ENCODE measurements around the gene IL1A.

IL1A gene

DNA sequence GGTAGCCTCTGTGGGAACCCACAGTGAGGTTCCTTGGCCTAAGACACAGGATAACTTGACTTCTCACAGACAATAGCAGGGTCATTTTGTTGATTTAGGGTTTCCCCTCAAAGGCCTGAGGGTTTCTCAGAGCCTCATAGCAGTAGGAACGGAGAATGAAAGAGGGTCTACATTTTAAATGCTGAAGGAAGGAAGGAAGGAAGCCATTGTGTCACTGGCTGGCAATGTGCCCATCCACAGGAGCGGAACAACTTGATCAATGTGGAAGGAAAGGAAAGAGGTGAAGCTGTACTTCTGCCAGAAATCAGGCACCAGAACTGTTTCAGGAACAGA is 47.2 kb upstream of the IL1A start:
- TF ChIP-seq, protein P1, sequence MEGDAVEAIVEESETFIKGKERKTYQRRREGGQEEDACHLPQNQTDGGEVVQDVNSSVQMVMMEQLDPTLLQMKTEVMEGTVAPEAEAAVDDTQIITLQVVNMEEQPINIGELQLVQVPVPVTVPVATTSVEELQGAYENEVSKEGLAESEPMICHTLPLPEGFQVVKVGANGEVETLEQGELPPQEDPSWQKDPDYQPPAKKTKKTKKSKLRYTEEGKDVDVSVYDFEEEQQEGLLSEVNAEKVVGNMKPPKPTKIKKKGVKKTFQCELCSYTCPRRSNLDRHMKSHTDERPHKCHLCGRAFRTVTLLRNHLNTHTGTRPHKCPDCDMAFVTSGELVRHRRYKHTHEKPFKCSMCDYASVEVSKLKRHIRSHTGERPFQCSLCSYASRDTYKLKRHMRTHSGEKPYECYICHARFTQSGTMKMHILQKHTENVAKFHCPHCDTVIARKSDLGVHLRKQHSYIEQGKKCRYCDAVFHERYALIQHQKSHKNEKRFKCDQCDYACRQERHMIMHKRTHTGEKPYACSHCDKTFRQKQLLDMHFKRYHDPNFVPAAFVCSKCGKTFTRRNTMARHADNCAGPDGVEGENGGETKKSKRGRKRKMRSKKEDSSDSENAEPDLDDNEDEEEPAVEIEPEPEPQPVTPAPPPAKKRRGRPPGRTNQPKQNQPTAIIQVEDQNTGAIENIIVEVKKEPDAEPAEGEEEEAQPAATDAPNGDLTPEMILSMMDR (IDR thresholded peaks at IDR 0.05; ENCODE audit: insufficient read depth, low read length, poor library complexity, severe bottlenecking): no peak
- Histone ChIP-seq H3K36me3 (ENCODE audit: control insufficient read depth, insufficient read depth, low read length) (no peaks in the 10 kb centered on the region), H3K27me3 (replicated peaks; ENCODE audit: control insufficient read depth, insufficient read depth, low read length) (no peaks in the 10 kb centered on the region), H3K4me3 (replicated peaks; ENCODE audit: low read depth, low read length) (no peak overlapping the region)
- DNase-seq (ENCODE audit: extremely low read depth, insufficient read length): no peak

DNA sequence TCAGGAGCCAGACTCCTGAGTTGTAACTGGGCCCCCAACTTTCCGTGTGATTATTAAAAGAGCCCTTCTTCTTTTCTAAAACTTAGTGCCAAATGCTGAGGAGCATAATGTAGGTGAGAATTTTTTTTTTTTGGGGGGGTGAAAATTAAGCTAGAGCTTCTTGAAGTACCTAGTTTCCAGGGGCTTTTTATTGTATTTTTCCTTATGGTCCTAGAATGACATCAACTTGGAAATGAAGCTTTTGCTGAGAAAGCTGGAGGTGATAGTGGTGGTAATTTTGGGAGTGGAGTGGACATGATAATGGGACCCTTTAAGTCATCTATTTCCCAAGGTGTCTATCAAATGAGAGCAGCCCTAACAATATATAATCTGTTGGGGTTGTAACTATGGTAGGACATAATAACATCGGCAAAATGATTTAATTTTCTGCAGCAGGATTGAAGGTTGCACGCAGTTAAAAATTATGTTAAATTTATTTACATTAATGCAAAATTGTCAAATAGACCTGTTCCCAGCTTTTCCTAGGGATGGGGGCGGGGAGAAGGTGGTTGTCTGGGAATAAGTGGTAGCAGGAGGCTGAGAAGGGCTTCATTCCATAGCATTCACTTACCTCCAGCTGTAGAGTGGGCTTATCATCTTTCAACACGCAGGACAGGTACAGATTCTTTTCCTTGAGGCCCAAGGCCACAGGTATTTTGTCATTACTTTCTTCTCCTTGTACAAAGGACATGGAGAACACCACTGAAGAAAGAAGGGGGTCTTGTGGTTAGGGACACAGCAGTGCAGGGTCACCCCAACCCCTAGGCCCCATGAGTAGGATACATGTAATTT is 46.6 kb upstream of the IL1A start:
- Histone ChIP-seq H3K4me3 (replicated peaks; ENCODE audit: low read depth, low read length) (no peak overlapping the region), H3K36me3 (ENCODE audit: control insufficient read depth, insufficient read depth, low read length) (no peaks in the 10 kb centered on the region), H3K27me3 (replicated peaks; ENCODE audit: control insufficient read depth, insufficient read depth, low read length) (no peaks in the 10 kb centered on the region)
- TF ChIP-seq, protein P1 (IDR thresholded peaks at IDR 0.05; ENCODE audit: insufficient read depth, low read length, poor library complexity, severe bottlenecking): no peak
- no peak for DNase-seq (ENCODE audit: extremely low read depth, insufficient read length)

DNA sequence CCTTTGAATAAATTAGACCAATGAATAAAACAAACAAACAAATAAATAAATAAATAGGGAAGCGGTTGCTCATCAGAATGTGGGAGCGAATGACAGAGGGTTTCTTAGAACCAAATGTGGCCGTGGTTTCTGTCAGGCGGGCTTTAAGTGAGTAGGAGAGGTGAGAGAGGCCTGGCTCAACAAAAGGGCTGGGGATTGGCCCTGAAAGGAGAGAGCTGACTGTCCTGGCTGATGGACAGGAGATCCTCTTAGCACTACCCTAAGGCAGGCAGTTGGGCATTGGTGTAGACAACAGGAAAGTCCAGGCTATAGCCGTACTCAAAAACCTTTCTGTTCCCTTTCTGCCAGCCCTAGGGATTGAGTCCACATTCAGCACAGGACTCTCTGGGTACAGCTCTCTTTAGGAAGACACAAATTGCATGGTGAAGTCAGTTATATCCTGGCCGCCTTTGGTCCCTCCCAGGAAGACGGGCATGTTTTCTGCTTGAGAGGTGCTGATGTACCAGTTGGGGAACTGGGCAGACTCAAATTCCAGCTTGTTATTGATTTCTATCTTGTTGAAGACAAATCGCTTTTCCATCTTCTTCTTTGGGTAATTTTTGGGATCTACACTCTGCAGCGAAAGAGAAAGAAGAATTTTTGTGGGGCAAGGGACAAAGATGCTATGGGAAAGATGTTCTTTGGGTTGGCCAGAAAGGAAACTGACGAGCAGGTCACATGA is 45.8 kb upstream of the IL1A start:
- Histone ChIP-seq H3K36me3 (ENCODE audit: control insufficient read depth, insufficient read depth, low read length) (no peaks in the 10 kb centered on the region), H3K27me3 (replicated peaks; ENCODE audit: control insufficient read depth, insufficient read depth, low read length) (no peaks in the 10 kb centered on the region), H3K4me3 (replicated peaks; ENCODE audit: low read depth, low read length) (no peak overlapping the region)
- TF ChIP-seq, protein P1 (IDR thresholded peaks at IDR 0.05; ENCODE audit: insufficient read depth, low read length, poor library complexity, severe bottlenecking): no peak
- no peak for DNase-seq (ENCODE audit: extremely low read depth, insufficient read length)

DNA sequence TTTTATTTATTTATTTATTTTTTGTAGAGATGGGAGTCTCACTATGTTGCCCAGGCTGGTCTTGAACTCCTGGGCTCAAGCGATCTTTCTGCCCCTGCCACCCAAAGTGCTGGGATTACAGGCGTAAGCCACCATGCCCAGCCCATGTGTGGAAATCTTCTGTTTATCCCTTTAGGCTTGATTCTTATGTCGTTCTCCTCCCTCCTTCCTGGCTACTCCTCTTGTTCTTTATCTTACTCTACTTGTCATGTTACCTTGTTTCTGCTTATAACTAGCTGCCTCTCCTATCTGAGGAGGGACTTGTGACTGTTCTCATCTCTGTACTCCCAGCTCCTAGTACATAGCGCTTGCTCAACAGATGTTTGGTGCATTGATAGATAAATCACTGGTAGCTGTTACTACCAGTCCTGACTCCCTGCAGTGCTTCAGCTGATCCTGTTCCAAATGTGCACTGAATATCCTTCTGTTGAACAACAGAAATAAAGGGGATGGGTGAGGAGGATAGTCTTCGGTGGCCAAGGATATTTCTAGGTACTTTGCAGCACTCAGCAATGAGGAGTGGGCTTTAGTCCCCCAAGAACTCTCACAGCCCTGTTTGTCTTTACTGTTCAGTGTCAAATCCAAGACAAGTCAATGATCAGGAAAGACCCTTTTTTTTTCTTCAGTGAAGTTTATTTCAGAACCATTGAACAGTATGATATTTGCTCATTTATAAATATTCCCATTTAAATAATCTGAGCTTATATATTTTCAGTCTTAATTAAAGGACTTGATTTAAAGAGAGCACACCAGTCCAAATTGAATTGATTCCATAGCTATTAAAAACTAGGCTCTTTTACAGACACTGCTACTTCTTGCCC is 45.0 kb upstream of the IL1A start:
- H3K36me3 ChIP-seq (ENCODE audit: control insufficient read depth, insufficient read depth, low read length): no peaks in the 10 kb centered on the region
- H3K27me3 ChIP-seq (replicated peaks; ENCODE audit: control insufficient read depth, insufficient read depth, low read length): no peaks in the 10 kb centered on the region
- H3K4me3 ChIP-seq (replicated peaks; ENCODE audit: low read depth, low read length): no peak overlapping the region
- TF ChIP-seq, protein P1 (IDR thresholded peaks at IDR 0.05; ENCODE audit: insufficient read depth, low read length, poor library complexity, severe bottlenecking): no peak
- DNase-seq (ENCODE audit: extremely low read depth, insufficient read length): no peak

DNA sequence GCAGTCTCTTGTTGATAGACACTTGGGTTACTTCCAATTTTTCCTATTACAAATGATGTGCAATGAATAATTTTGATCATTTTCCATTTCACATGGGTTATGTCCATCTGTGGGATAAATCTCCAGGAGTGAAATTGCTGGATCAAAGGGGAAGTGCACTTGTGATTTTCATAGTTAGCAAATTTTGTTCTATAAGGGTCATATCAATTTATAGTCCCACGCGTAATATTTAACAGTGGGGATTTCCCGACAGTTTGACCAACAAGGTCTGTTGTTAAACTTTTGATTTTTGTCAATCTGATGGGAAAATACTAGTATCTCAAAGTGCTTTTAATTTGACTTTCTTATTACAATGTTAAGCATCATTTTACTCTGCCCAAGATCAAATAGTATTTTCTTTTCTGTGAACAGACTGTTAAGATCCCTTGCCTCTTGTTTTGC is 44.0 kb upstream of the IL1A start:
- TF ChIP-seq, protein P1 (IDR thresholded peaks at IDR 0.05; ENCODE audit: insufficient read depth, low read length, poor library complexity, severe bottlenecking): no peak
- Histone ChIP-seq H3K4me3 (replicated peaks; ENCODE audit: low read depth, low read length) (no peak overlapping the region), H3K36me3 (ENCODE audit: control insufficient read depth, insufficient read depth, low read length) (no peaks in the 10 kb centered on the region), H3K27me3 (replicated peaks; ENCODE audit: control insufficient read depth, insufficient read depth, low read length) (no peaks in the 10 kb centered on the region)
- DNase-seq (ENCODE audit: extremely low read depth, insufficient read length): no peak

Measured in GM06990 (cell line).